ENCODE measurements around the gene CAMTA1.
"Not testable (repeated sequence)": the region's sequence is repeated elsewhere in the genome, so short reads cannot be mapped to it uniquely, and the experiment has no call there.

Gene CAMTA1

DNA sequence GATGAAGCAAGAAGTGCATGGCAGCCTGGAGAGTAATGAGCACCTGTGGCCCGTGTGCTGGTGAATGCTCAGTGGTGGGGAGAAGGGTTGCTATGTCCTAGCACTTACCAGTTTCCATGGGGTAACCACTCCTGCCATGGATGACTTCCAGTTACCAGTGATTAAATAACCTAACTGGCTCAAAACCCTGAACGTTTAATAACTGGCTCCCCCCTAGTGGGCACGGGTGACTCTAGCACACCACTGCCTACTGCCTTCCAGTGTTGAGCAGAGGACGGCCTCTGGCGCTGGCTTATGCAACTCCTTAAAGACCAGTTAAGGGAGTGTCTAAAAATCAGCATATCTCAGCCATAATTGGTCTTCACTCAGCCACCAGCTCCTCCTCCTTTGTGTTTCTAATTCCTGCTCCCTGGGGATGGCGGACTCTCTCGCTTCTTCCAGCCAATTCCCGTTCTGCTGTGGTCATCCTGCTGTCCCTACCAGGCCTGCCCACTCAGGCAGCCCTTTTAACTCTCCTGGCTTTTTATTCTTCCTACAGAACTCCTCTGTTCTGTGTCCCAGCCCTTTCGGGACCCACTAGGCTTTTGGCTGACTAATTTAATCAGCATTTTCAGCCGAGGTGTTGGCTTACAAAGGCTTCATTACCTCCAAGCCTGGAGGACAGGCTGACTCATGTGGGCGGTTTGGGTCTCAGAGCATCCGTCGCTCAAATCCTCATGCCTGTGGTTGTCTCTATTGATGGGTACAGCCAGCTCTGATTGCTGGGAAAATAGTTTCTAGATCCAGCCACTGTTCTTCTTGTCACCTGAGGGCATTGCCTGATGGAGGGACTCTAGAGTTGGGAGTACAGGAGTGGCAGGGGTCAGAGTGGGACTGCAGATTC, 332.4 kb downstream of the CAMTA1 start:
- peak; percentile 87 for DNase-seq
- in situ Hi-C loops (cut with HindIII; ENCODE audit: low pct_ligation_motif_present, low pct_unique_long_range_greater_than_20kb, low sequenced_read_pairs) = no loop called here

DNA sequence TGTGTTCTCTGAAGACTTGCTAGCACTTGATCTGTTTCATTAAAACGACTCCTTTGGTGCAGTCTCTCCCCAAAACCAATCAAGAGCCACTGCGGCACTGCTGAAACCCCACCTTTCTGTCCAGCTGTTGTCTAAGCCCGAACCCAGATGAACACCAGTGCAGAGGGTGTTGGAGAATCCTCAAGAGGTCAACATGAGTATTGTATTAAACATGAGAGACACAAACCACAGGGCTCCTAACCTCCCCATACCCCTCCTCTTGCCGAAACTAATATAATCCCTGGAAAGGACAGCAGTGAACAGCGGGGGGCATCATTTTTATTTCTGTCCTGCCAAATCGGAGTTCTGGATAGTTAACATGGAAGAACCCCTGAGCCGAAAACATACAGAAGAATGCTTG, 333.9 kb downstream of the CAMTA1 start:
- DNase-seq = no peak
- in situ Hi-C loops (cut with HindIII; ENCODE audit: low pct_ligation_motif_present, low pct_unique_long_range_greater_than_20kb, low sequenced_read_pairs) = no loop called here

DNA sequence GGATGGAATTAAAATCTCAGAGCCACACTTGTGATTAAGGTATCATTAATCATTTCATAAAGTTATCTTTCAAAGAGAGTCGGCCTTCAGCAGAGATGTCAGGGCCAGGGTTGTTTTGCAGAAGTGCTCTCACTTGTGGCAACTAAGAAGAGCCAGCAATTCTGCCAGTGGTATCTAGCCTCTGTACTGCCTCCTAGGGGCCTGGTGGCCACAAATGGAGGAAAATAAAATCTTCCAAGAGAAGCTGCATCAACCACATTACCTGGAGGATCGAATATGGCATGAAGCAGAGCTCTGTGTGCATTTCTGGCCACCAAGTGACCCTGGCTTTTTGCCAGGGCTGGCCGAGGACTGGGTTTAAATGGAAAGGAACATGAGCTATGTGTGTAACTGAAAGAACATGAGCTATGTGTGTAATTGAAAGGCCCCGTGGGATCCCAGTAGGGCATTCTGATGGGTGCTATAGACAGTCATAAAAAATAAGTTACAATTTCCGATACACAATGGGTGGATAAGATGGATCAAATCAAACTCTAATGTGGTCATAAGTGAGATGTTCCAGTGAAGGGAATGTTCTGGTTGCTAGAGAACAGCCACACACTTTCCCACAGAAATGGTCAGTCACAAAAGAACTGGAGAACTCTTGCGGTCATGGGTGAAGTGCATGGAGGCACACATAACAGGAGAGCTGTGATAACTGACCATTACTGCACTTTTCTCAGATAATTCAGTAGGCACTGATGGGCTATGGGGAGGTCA, 335.8 kb downstream of the CAMTA1 start:
- in situ Hi-C loops (cut with HindIII; ENCODE audit: low pct_ligation_motif_present, low pct_unique_long_range_greater_than_20kb, low sequenced_read_pairs) = no loop called here
- no peak for DNase-seq

DNA sequence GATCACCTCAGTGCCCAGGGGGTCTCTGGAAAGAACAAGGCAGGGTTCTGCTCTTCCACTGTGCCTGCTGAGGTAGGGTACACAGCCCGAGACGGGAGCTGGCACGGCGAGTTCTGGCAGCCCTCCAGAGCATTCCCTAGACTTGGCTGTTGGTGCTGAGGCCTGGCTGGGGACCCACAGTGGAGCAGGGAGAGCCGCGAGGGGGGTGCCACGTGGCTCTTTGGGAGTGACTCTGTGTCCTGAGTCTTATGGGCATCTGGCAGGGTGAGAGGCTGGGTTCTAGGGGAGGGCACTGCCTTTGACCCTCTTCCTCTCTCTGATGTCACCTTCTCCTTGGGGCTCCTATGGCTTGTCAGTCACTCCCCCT, 336.4 kb downstream of the CAMTA1 start:
- DNase-seq = no peak
- in situ Hi-C loops (cut with HindIII; ENCODE audit: low pct_ligation_motif_present, low pct_unique_long_range_greater_than_20kb, low sequenced_read_pairs) = no loop called here

DNA sequence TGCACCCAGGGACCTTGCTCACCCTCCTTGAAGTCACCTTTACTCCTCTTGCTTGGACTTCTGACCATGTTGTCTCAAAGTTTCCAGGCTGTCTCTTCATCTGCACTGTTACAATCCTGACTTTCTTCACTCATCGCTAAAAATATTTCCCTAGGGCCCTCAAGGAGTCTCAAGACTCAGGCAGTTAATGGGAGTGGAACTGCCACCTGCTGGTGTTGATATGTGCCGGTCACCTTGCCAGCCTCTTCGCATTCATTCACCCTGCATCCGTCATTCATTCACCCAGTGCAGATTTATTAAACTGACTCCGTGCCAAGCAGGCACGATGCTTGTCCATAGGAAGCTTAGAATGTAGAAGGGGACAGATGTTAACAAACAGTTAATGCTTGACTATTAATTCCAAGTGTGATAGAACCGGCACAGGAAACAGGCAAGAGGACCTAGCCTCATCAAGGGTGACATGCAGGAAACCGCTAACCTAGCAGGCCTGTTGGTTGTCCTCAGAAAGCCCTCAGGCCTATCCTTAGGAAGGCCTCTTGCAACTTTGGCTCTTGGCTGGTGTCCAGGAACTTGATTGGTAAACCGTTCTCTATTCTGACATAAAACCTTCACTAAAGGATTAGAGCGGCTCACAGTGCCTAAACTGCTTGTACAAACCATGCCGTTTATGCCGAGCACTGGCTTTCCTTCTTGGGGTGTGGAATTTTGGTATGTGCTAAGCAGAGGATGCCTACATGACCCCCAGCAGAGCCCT, 342.2 kb downstream of the CAMTA1 start:
- in situ Hi-C loops (cut with HindIII; ENCODE audit: low pct_ligation_motif_present, low pct_unique_long_range_greater_than_20kb, low sequenced_read_pairs) = no loop called here
- DNase-seq = no peak

DNA sequence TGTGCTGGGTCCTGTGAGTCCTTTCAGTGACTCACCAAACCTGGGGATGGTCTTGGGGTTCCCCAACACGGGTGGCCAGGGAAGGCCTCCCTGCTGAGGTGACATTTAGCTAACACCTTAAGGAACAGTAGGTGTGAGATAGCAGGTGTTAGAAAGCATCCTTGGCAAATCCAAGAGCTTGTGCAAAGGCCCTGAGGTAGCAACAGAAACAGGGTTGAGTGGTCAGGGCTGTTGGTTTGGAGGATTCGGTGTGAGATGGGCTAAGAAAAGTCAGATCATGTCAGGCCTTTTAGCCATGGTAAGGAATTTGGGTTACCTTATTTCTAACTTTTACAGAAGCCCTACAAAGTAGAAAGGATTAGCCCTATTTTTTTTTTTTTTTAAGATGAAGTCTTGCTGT, 343.0 kb downstream of the CAMTA1 start:
- in situ Hi-C loops (cut with HindIII; ENCODE audit: low pct_ligation_motif_present, low pct_unique_long_range_greater_than_20kb, low sequenced_read_pairs) = no loop called here
- DNase-seq = no peak

DNA sequence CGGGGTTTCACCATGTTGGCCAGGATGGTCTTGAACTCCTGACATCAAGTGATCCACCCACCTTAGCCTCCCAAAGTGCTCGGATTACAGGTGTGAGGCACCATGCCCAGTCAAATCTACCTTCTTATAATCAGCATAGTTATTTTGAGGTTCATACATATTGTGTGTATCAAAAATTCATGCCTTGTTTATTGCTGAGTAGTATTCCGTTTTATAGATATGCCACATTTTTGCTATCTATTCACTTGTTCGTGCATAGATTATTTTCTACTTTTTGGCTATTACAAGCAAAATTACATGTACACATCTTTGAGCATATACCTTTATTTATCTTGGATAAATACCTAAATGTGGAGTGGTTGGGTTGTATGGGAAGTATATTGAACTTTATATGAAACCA, 344.9 kb downstream of the CAMTA1 start:
- in situ Hi-C loops (cut with HindIII; ENCODE audit: low pct_ligation_motif_present, low pct_unique_long_range_greater_than_20kb, low sequenced_read_pairs) = no loop called here
- no peak for DNase-seq

DNA sequence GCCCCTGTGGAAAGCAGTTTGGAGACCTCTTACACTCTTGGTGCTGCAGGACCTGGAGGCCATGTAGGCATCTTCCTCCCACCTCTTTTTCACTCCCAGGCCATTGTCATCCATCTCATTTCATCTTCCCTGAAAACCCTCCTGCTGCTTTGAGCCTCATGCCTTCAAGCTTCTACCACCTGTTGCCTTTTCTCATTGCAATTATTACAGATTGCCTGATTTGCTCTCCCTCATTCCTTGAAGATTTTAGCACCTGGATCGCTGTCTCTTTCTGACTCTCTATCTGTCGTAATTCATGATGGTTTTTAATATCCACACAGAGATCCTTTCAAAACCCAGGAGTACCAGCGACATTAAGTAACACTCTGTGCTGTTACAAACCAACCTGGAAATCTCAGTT, 350.2 kb downstream of the CAMTA1 start:
- in situ Hi-C loops (cut with HindIII; ENCODE audit: low pct_ligation_motif_present, low pct_unique_long_range_greater_than_20kb, low sequenced_read_pairs) = no loop called here
- DNase-seq = no peak

DNA sequence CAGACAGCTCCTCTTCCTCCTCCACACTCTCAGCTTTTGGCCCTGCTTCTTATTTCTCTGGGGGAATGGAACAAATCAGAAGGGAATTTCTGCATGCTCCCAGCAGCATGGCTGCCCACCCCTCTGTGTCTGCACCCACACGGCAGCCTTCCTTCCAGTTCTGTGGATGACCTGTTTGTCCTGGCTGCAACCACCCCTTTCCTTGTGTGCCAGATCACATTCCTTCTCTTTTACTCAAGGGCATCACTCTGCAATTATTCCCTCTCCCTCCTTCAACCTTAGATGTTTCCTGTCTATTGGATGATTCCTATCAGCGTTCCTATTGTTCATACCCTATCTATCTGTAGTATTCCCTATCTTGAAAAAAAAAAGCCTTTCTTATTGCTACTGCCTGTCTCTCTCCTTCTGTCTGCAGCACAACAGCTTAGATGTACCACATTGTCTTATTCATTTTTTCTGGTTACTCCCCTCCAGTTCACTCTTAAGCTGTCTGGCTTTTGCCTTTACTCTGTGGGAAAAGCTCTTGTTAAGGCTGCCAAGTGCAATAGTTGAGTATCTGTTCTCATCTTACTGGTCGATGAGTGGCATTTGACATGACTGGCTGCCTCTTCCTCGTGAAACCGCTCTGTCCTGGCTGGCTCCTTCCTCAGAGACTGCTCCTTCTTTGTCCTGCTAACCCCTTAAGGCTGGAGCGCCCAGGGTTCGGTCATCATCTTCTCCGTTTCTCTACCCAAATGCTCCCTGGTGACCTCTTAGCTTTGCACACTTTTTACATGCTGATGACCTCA, 351.1 kb downstream of the CAMTA1 start:
- in situ Hi-C loops (cut with HindIII; ENCODE audit: low pct_ligation_motif_present, low pct_unique_long_range_greater_than_20kb, low sequenced_read_pairs) = no loop called here
- no peak for DNase-seq

DNA sequence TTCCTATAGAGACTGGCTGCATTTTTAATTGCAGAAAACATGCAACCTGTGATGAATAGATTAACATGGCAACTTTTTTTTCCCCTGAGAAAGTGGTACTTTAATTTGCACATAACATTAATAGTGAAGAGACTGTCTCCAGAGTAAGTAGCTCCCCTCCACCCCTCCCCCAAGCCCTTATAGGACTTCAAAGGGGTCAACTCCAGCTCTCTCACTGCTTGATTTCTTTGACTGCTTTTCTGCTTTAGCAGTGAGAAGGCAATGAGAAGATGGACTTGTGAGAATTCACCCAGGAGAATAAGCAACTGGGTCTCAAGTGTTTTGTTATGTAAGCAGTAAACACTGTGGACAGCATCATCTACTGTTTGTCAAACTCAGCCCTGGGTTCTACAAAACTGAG, 355.0 kb downstream of the CAMTA1 start:
- in situ Hi-C loops (cut with HindIII; ENCODE audit: low pct_ligation_motif_present, low pct_unique_long_range_greater_than_20kb, low sequenced_read_pairs) = no loop called here

DNA sequence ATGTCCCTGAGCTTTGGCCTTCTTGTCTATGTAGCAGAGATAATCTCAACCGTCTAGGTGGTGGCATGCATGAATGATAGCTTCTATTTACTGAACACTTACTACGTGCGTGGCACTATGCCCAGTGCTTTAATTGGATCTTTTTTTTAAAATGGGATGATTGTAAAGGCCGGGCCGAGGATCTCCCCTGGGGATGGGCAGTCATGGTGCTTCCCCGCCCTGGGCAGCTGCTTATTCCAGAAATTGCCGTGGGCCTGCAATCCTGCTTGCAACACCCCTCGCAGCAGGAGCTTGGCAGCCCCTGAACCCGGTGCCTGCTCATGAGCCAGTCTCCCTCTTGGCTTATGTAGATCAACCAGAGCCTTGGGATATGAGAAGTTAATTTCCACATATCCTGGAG, 360.7 kb downstream of the CAMTA1 start:
- in situ Hi-C loops (cut with HindIII; ENCODE audit: low pct_ligation_motif_present, low pct_unique_long_range_greater_than_20kb, low sequenced_read_pairs) = no loop called here
- DNase-seq = no peak

More for the DNA sequence above, 355.0 kb downstream of the CAMTA1 start:
- no peak for DNase-seq

DNA sequence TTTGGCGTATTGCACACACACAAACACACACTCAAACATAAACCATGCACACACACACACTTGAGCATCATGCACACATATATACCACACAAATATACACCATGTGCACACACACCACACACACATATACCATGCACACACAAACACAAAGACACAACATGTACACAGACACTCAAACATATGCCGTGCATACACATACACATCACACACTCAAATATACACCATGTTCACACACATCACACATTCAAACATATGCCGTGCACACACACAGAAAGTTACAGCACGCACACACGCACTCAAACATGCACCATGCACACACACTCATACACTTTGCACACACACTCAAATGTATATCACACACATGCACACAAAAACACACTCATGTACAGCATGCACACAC, 361.5 kb downstream of the CAMTA1 start:
- in situ Hi-C loops (cut with HindIII; ENCODE audit: low pct_ligation_motif_present, low pct_unique_long_range_greater_than_20kb, low sequenced_read_pairs) = no loop called here

DNA sequence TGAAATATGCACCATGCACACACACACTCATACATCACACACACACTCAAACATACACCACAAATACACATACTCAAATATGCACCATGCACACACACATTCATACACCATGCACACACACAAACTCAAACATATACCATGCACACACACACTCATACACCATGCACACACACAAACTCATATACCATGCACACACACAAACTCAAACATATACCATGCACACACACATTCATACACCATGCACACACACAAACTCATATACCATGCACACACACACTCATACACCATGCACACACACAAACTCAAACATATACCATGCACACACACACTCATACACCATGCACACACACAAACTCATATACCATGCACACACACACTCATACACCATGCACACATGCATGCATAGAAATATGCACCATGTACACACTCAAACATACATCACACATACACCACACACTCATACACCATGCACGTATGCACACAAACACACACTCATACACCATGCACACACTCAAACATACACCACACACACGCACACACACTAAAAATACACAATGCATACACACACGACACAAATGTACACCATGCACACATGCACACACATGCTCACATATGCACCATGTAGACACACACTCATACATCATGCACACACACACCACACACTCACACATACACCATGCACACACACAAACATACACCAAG, 362.5 kb downstream of the CAMTA1 start:
- in situ Hi-C loops (cut with HindIII; ENCODE audit: low pct_ligation_motif_present, low pct_unique_long_range_greater_than_20kb, low sequenced_read_pairs); DNase-seq: not testable (repeated sequence)

More for the DNA sequence above, 361.5 kb downstream of the CAMTA1 start:
- DNase-seq = no peak

DNA sequence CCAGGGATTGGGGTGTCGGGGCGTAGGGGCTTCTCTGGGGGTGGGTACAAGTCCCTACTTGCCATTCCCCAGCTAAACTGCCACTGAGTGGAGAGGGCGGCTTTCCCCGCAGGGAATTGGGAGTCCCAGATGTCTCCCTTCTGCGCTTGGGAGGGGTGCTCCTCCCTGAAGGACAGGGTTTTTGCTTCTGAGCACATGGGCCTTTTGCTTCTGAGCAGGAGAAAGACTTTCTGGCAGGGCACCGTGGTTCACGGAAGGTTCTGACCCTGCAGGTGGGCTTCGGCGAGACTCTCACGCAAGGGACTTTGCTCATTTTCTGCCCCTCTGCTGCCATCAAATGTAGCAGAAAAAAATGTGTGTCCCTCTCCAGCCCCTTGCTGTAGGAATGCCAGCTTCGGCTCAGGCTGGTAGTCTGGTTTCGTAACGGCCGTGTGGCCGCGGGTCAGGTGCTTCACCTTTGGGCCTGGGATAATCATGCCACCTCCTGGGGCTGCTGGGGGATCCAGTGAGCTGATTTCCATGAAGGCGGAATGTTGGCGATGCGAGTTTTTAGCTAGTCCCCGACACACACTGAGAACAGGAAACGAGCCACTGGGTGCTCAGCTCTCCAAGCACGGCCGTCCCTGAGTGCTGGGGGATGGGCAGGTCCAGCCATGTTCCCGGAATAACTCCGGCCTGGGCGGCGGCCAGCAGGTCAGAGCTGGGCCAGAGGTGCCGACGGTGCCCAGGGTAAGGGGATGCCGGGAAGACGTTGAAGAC, 364.0 kb downstream of the CAMTA1 start:
- no peak for DNase-seq
- in situ Hi-C loops (cut with HindIII; ENCODE audit: low pct_ligation_motif_present, low pct_unique_long_range_greater_than_20kb, low sequenced_read_pairs) = no loop called here

DNA sequence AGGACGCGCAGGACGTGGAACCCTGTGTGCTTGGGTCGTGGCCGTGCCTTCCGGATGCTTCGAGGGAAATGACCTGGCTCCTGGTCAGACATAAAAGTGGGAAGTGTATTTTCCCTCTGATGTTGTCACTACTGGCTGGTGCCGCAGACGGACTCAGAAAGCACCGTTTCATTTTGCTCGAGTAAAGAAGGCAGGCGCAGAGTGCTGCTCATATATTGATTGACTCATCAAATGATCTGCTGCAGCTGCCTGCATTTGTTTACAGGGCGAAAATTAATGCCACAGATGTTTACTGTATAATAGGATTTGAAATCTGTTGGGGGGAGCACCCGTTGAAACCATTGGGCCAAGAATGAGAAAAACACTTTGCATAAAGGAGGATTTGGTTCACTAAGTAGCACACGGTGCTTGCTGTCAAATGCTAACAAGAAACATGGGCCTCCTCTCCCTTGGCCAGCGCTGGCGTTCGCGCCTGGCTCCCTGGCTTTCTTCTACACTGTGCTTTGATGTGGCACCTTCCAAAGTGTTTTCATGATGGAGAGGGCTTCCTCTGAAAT, 365.5 kb downstream of the CAMTA1 start:
- in situ Hi-C loops (cut with HindIII; ENCODE audit: low pct_ligation_motif_present, low pct_unique_long_range_greater_than_20kb, low sequenced_read_pairs) = no loop called here
- no peak for DNase-seq

DNA sequence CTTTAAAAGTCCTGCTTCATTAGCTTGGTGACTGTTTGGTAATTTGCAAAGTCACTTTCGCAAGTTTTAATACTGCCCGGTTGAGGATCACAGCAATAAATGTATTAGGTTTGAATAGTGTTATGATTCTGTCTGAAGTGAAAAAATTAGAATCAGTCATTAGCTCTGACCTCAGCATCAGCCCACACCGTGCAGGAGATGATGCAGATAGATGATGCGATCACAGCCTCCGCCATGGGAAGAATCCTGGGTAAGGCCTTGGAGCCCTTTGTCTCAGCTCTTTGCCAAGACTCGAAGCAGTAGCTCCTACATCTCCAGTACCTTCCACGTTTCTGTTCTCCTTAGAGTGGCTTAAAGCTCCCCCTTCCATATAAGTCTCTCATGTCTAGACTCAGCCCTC, 366.7 kb downstream of the CAMTA1 start:
- in situ Hi-C loops (cut with HindIII; ENCODE audit: low pct_ligation_motif_present, low pct_unique_long_range_greater_than_20kb, low sequenced_read_pairs) = no loop called here

DNA sequence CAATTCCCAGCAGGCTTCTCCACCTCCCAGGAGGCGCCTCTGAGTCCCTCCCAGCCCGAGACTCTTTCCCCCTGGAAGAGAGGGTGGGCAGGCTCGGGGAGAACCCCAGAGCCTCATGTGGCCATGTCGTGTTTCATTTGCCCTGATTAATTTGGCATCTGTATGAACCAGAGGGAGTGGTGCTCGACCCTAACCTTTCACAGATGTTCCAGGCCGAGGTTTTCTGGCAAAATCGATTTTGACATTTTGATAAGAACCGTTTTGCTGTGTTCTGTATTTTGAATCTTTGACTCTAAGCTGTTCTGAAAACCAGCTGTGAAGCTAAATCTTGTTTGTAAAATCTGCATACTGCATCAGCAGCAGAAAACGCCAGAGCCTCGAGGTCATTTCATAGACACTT, 367.4 kb downstream of the CAMTA1 start:
- in situ Hi-C loops (cut with HindIII; ENCODE audit: low pct_ligation_motif_present, low pct_unique_long_range_greater_than_20kb, low sequenced_read_pairs) = no loop called here
- no peak for DNase-seq

More for the DNA sequence above, 366.7 kb downstream of the CAMTA1 start:
- no peak for DNase-seq
